ENCODE data around the gene TPCN1. TPM values are rescaled to one million over a fixed set of nuclear protein-coding genes. Genes with fewer than 3 reads are reported as not detected.
A peak's percentile ranks its signal among the peaks of the same experiment; 100 is the strongest.

The TPCN1 gene
- total RNA-seq, 1 experiment from 2014 or later: 19.0 TPM

- ChIA-PET POLR2A (ENCODE audit: unreplicated experiment) (interaction anchor here (1.0 to 1.7 kb wide), 4 partner anchors 18 to 113 kb away, joined by 3 to 20 read pairs (median 10); partner anchors contain the start of gene SLC8B1), CTCF (interaction anchor here (1.4 kb wide), 1 partner anchor 25 kb away, joined by 17 read pairs; no protein-coding TSS in a partner anchor)
- Histone ChIP-seq H3K36me3 (ENCODE audit: low read depth, low read length) (no peaks in the 10 kb centered on the region), H3K27me3 (ENCODE audit: low read length) (no peaks in the 10 kb centered on the region), H3K27ac (ENCODE audit: low read length) (peak overlapping the region; percentile 82), H3K9me2 (replicated peaks; ENCODE audit: low read length) (no peaks in the 10 kb centered on the region), H3K4me3 (ENCODE audit: low read length) (peak overlapping the region; percentile 79), H2AFZ (ENCODE audit: low read length) (no peak overlapping the region), H3K79me2 (ENCODE audit: low read length) (peaks cover 18% of the 10 kb centered on the region), H4K20me1 (ENCODE audit: low read length) (no peaks in the 10 kb centered on the region), H3K4me1 (ENCODE audit: insufficient read depth, low read length) (peaks cover 27% of the 10 kb centered on the region), H3K9me3 (ENCODE audit: low read length) (no peaks in the 10 kb centered on the region), H3K4me2 (ENCODE audit: low read length) (peak overlapping the region; percentile 96), H3F3A (ENCODE audit: low read length, unreplicated experiment) (peaks cover 4% of the 10 kb centered on the region), H3K9ac (ENCODE audit: low read length) (peak overlapping the region; percentile 93)
- BruUV-seq (replicated peaks): TSS peak; percentile 72
- intact Hi-C loops (cut with micrococcal nuclease): loop anchor here (1.0 kb wide), 1 partner anchor 19 kb away; no protein-coding TSS in a partner anchor
- TF ChIP-seq EZH2 (IDR thresholded peaks at IDR 0.05; ENCODE audit: low read length, unreplicated experiment) (no peak), EZH2phosphoT487 (IDR thresholded peaks at IDR 0.05; ENCODE audit: borderline replicate concordance, low read length) (no peak), CTCF (conservative IDR thresholded peaks at IDR 0.05; ENCODE audit: low read depth, low read length) (no peak)
- peak; percentile 25 for DNase-seq
- peak; percentile 6 for ATAC-seq
Observed at GRCh38 chr12:113221997-113222729, 899 bp downstream of the TPCN1 start.

GRCh38 chr12:113222730-113223531, 1.7 kb downstream of the TPCN1 start:
- Histone ChIP-seq H3K4me1 (ENCODE audit: insufficient read depth, low read length) (peaks cover 27% of the 10 kb centered on the region), H3K9ac (ENCODE audit: low read length) (peak overlapping the region; percentile 93), H3K9me3 (ENCODE audit: low read length) (no peaks in the 10 kb centered on the region), H4K20me1 (ENCODE audit: low read length) (no peaks in the 10 kb centered on the region), H3K9me2 (replicated peaks; ENCODE audit: low read length) (no peaks in the 10 kb centered on the region), H3K4me2 (ENCODE audit: low read length) (peak overlapping the region; percentile 96), H3K36me3 (ENCODE audit: low read depth, low read length) (no peaks in the 10 kb centered on the region), H3K79me2 (ENCODE audit: low read length) (peaks cover 18% of the 10 kb centered on the region), H3F3A (ENCODE audit: low read length, unreplicated experiment) (peaks cover 4% of the 10 kb centered on the region), H2AFZ (ENCODE audit: low read length) (no peak overlapping the region), H3K4me3 (ENCODE audit: low read length) (peak overlapping the region; percentile 79), H3K27me3 (ENCODE audit: low read length) (no peaks in the 10 kb centered on the region), H3K27ac (ENCODE audit: low read length) (peak overlapping the region; percentile 82)
- BruUV-seq (replicated peaks): TSS peak; percentile 43
- DNase-seq (peak; percentile 89), ATAC-seq (peak; percentile 16)
- CTCF ChIA-PET: interaction anchor here (0.6 to 1.4 kb wide), 2 partner anchors 26 kb away, joined by 6 to 17 read pairs; no protein-coding TSS in a partner anchor
- intact Hi-C loops (cut with micrococcal nuclease): no loop called here
- TF ChIP-seq EZH2phosphoT487 (IDR thresholded peaks at IDR 0.05; ENCODE audit: borderline replicate concordance, low read length) (no peak), CTCF (conservative IDR thresholded peaks at IDR 0.05; ENCODE audit: low read depth, low read length) (no peak), EZH2 (IDR thresholded peaks at IDR 0.05; ENCODE audit: low read length, unreplicated experiment) (no peak)
- POLR2A ChIA-PET (ENCODE audit: unreplicated experiment): interaction anchor here (0.6 to 1.7 kb wide), 5 partner anchors 18 to 60 kb away, joined by 3 to 24 read pairs (median 19); no protein-coding TSS in a partner anchor

All from PC-3 (cell line).